Smooth muscle cell (in vitro differentiated cells): ENCODE data around the gene POLL. TPM values are rescaled to one million over a fixed set of nuclear protein-coding genes. Genes with fewer than 3 reads are reported as not detected.

Source experiments
- DNase-seq: peaks from one replicate; lab custom pipeline; 2025; ENCODE audit not compliant: unreplicated experiment; lab: John Stamatoyannopoulos, UW
- H2AFZ ChIP-seq: fragments of 200-600 bp; sonication (generic); 2 replicates; pipeline ENCODE4 v1.6.0; 2016; ENCODE audit warnings: antibody characterized with exemption, low read depth, mild to moderate bottlenecking
- H3F3A ChIP-seq: fragments of 200-600 bp; sonication (generic); 2 replicates; pipeline ENCODE4 v1.6.0; 2017; ENCODE audit warnings: antibody characterized with exemption, low read depth
- H3K27ac ChIP-seq: fragments of 200-600 bp; sonication (generic); 2 replicates; pipeline ENCODE4 v1.5.1; 2016; ENCODE audit warnings: low read depth, mild to moderate bottlenecking
- H3K27me3 ChIP-seq: fragments of 200-600 bp; sonication (generic); 2 replicates; pipeline ENCODE4 v1.6.1; 2016; ENCODE audit warnings: low read depth, mild to moderate bottlenecking
- H3K36me3 ChIP-seq: fragments of 200-600 bp; sonication (generic); 2 replicates; pipeline ENCODE4 v1.5.1; 2016; ENCODE audit warnings: low read depth
- H3K4me1 ChIP-seq: fragments of 200-600 bp; sonication (generic); 2 replicates; pipeline ENCODE4 v1.5.1; 2016; ENCODE audit warnings: low read depth
- H3K4me2 ChIP-seq: fragments of 200-600 bp; sonication (generic); 2 replicates; pipeline ENCODE4 v1.6.0; 2016; ENCODE audit warnings: mild to moderate bottlenecking
- H3K4me3 ChIP-seq: fragments of 200-600 bp; sonication (generic); 2 replicates; pipeline ENCODE4 v1.5.1; 2016; ENCODE audit warnings: mild to moderate bottlenecking
- H3K79me2 ChIP-seq: fragments of 200-600 bp; sonication (generic); 2 replicates; pipeline ENCODE4 v1.6.0; 2016; ENCODE audit warnings: low read depth, mild to moderate bottlenecking
- H3K9ac ChIP-seq: fragments of 200-600 bp; sonication (generic); 2 replicates; pipeline ENCODE4 v1.6.0; 2016; ENCODE audit warnings: low read depth
- H3K9me3 ChIP-seq: fragments of 200-600 bp; sonication (generic); replicated peaks from 2 replicates; pipeline ENCODE4 v1.5.1; 2016; ENCODE audit warnings: low read depth
- H4K20me1 ChIP-seq: fragments of 200-600 bp; sonication (generic); 2 replicates; pipeline ENCODE4 v1.6.0; 2016; ENCODE audit warnings: low read depth
- WGBS: methylation state at CpG from one replicate; pipeline ENCODE4 v1.1.7; 2016; ENCODE audit warnings: low lambda C conversion rate; 5-methylcytosine and 5-hydroxymethylcytosine counted together
- polyA plus RNA-seq: library from polyadenylated mRNA; unstranded; fragments of >200 nt; fragmentation: Nextera tagmentation; extraction: Ambion mirVana; gene quantifications from 2 replicates; pipeline ENCODE4 v1.2.1, GENCODE V29; 2016
- total RNA-seq: library from RNA; depleted of rRNA; stranded (reverse); fragments of >200 nt; gene quantifications from 2 replicates; pipeline ENCODE4 v1.2.3, GENCODE V29; 2014
- TF ChIP-seq, protein P1 (sequence below): fragments of 200-600 bp; sonication (generic); IDR thresholded peaks from 2 replicates; pipeline ENCODE4 v1.5.1; 2017; ENCODE audit warnings: borderline replicate concordance, mild to moderate bottlenecking, antibody characterized with exemption; ENCODE audit not compliant: insufficient read depth, poor library complexity, severe bottlenecking

The POLL gene
- total and polyA plus RNA-seq, 2 experiments from 2014 or later: 14.6 to 15.1 TPM

DNA sequence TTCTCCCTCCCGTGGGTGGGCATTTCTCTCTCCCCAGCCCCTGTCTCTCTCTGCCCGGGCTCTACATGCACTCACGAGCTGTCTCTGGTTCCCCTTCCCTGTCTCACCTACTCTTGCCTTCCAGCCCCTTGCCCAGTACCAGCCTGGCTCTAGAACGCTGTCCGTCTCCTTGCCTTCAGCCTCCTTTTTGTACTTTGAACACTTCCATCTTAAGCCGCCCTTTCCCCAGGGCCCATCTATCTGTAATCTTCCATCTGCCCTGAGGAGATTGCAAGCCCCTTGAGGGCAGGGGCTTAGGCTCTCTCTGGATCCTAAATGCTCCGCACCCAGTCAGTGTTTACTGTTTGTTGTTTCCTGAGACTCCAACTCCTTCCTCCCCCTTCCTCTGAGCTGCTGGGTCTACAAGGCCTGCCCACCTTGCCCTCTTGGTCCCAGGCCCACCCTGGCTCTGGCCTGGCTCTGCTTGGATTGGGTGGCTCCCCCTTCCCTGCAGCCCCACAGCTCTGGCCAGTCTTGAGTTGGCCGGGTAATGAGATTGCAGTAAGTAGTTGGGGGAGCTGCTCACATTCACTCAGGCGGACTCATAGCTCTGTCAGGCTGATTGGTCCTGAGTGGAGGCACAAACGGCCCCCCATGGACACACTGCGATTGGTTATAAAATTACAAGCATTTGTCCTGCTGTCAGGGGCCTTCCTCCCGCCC lies 28.3 kb downstream of the POLL start:
- no peak overlapping the region for H3K4me3 ChIP-seq
- H3K27ac ChIP-seq: no peak overlapping the region
- H2AFZ ChIP-seq: no peak overlapping the region
- WGBS: 93% methylated on average over 12 of the region's 12 CpGs
- DNase-seq: no peak
- H3K9me3 ChIP-seq: no peaks in the 10 kb centered on the region
- peaks cover 3% of the 10 kb centered on the region for H3K27me3 ChIP-seq
- H3K9ac ChIP-seq: no peak overlapping the region
- H3F3A ChIP-seq: no peaks in the 10 kb centered on the region
- H3K4me1 ChIP-seq: no peaks in the 10 kb centered on the region
- H3K79me2 ChIP-seq: no peaks in the 10 kb centered on the region
- H3K36me3 ChIP-seq: no peaks in the 10 kb centered on the region
- TF ChIP-seq, protein P1, sequence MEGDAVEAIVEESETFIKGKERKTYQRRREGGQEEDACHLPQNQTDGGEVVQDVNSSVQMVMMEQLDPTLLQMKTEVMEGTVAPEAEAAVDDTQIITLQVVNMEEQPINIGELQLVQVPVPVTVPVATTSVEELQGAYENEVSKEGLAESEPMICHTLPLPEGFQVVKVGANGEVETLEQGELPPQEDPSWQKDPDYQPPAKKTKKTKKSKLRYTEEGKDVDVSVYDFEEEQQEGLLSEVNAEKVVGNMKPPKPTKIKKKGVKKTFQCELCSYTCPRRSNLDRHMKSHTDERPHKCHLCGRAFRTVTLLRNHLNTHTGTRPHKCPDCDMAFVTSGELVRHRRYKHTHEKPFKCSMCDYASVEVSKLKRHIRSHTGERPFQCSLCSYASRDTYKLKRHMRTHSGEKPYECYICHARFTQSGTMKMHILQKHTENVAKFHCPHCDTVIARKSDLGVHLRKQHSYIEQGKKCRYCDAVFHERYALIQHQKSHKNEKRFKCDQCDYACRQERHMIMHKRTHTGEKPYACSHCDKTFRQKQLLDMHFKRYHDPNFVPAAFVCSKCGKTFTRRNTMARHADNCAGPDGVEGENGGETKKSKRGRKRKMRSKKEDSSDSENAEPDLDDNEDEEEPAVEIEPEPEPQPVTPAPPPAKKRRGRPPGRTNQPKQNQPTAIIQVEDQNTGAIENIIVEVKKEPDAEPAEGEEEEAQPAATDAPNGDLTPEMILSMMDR: no peak
- no peaks in the 10 kb centered on the region for H4K20me1 ChIP-seq
- H3K4me2 ChIP-seq: no peak overlapping the region

DNA sequence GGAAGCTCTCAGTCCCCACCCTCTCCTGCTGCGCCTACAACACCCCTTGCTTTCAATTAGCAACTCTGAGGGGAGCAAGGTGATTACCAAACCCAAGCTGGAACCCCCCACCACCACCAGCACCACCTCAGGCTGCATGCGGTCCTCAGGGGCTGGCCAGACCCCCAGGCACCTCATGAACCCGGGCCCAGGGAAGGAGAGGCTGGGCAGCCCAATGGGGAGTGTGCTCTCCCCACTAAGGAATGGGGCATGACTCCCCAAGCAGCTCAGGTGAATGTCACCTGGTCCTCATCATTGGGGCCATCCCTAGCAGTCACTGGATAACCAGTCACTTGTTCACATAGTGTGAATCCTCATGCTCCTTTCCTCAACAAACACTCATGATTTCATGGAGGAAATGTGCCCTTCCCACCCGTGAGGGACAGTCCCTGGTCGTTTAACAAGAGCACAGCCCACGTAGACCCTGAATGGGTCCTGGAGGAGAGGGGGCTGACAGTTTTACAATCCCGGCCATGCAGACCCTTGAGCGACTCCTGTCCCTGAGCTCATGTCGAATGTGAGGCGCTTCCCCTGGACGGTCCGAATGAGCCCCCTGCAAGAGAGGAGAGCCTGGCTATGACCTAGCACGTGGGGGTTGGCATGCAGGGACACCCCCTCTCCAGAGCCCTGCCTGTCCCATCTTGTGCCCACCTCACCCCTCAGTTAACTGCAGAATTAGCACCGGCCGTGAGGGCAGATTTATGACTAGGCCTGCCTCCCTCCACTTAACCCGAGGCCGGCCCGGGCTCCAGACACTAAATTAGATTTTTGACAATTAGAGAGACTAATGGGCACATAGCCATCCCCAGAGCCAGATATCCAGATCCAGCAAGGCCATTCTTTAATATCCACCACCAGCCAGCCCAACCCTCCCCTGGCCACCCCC lies 29.1 kb downstream of the POLL start:
- Histone ChIP-seq H3K79me2 (no peaks in the 10 kb centered on the region), H3K36me3 (no peaks in the 10 kb centered on the region), H3K9me3 (no peaks in the 10 kb centered on the region), H3K27me3 (no peaks in the 10 kb centered on the region), H4K20me1 (no peaks in the 10 kb centered on the region), H3F3A (no peaks in the 10 kb centered on the region), H3K9ac (no peak overlapping the region), H3K4me3 (no peak overlapping the region), H3K4me1 (no peaks in the 10 kb centered on the region), H3K27ac (no peak overlapping the region), H3K4me2 (no peak overlapping the region), H2AFZ (no peak overlapping the region)
- WGBS: 87% methylated on average over 18 of the region's 18 CpGs
- TF ChIP-seq, protein P1: no peak
- no peak for DNase-seq

DNA sequence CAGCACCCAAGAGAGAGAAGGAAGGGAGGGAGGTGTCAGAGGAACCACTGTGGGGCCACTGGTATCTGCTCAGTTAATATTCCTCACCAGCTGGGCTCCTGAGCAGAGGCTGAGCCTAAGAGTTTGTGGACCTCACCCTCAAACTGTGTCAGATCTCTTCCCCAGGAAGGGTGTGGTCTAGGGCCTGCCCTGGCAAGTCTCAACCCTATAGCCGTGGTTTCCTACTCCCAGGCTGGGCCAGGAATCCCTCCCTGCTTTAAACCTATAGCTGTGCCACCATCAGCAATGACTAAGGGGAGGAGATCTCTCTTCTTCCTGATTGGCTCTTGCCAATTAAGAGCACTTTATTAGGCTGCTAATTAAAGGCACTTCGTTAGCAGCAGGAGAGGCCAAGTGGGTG lies 29.9 kb downstream of the POLL start:
- no peaks in the 10 kb centered on the region for H3K9me3 ChIP-seq
- H3F3A ChIP-seq: no peaks in the 10 kb centered on the region
- no peaks in the 10 kb centered on the region for H3K79me2 ChIP-seq
- H3K9ac ChIP-seq: no peak overlapping the region
- TF ChIP-seq, protein P1: no peak
- no peaks in the 10 kb centered on the region for H3K36me3 ChIP-seq
- no peak overlapping the region for H3K4me2 ChIP-seq
- H3K4me3 ChIP-seq: no peak overlapping the region
- WGBS: 76% methylated on average over 2 of the region's 2 CpGs
- no peak overlapping the region for H2AFZ ChIP-seq
- H3K4me1 ChIP-seq: no peaks in the 10 kb centered on the region
- H3K27me3 ChIP-seq: no peaks in the 10 kb centered on the region
- no peak for DNase-seq
- H3K27ac ChIP-seq: no peak overlapping the region
- no peaks in the 10 kb centered on the region for H4K20me1 ChIP-seq
